Vagina (tissue), 2 donors: ENCODE results near the gene TRPM2. TPM values are rescaled to one million over a fixed set of nuclear protein-coding genes. Genes with fewer than 3 reads are reported as not detected.

Source experiments
- DNase-seq, 2 donors: peaks; one replicate each; pipeline ENCODE4 v3.0.0-alpha.2; 2017; ENCODE audit errors: extremely low spot score in 2 of 2
- H3K27ac ChIP-seq: fragments of 200-600 bp; sonication (generic); one replicate; pipeline ENCODE4 v1.5.1; 2019
- H3K27me3 ChIP-seq: fragments of 200-600 bp; sonication (generic); one replicate; pipeline ENCODE4 v1.5.1; 2019
- H3K36me3 ChIP-seq, 2 donors: fragments of 200-600 bp; sonication (generic); one replicate each; pipeline ENCODE4 v1.5.1; 2017 to 2019
- H3K4me1 ChIP-seq: fragments of 200-600 bp; sonication (generic); one replicate; pipeline ENCODE4 v1.5.1; 2019
- H3K4me3 ChIP-seq, 2 donors: fragments of 200-600 bp; sonication (generic); 1 replicate in 1 of 2; 2 replicates in 1 of 2; pipeline ENCODE4 v1.5.1; 2016 to 2019
- H3K9me3 ChIP-seq: fragments of 200-600 bp; sonication (generic); one replicate; pipeline ENCODE4 v1.5.1; 2019
- POLR2A ChIP-seq, 2 donors: fragments of 450-650 bp; IDR thresholded peaks; one replicate each; pipeline ENCODE4 v1.6.1; 2017; ENCODE audit warnings: antibody characterized with exemption in 2 of 2, mild to moderate bottlenecking in 2 of 2, moderate library complexity in 2 of 2
- POLR2AphosphoS5 ChIP-seq, 2 donors: sonication (generic); formaldehyde crosslinking; IDR thresholded peaks; one replicate each; pipeline ENCODE4 v1.9.0; 2017; ENCODE audit warnings: antibody characterized with exemption in 2 of 2, mild to moderate bottlenecking in 2 of 2, low read depth in 1 of 2; ENCODE audit not compliant: insufficient read depth in 1 of 2
- intact Hi-C: fragments of 100-400 bp; cut with DNase I; formaldehyde crosslinking; loops from one replicate; pipeline ENCODE4 v1.15.1; 2023
- total RNA-seq: library from RNA; depleted of rRNA; stranded (reverse); fragments of >200 nt; gene quantifications from one replicate; pipeline ENCODE4 v1.2.3, GENCODE V29; 2016
- TF ChIP-seq, protein P1 (sequence below), 3 experiments: fragments of 450-650 bp in 2 of 3; fragments of 200-600 bp in 1 of 3; sonication (generic) in 1 of 3; IDR thresholded peaks; one replicate each; pipeline ENCODE4 v1.5.1; 2017 to 2019; ENCODE audit warnings: antibody characterized with exemption in 3 of 3, mild to moderate bottlenecking in 2 of 3, moderate library complexity in 2 of 3

Gene TRPM2
- total RNA-seq, 1 donor from 2014 or later: 2.2 TPM

DNA sequence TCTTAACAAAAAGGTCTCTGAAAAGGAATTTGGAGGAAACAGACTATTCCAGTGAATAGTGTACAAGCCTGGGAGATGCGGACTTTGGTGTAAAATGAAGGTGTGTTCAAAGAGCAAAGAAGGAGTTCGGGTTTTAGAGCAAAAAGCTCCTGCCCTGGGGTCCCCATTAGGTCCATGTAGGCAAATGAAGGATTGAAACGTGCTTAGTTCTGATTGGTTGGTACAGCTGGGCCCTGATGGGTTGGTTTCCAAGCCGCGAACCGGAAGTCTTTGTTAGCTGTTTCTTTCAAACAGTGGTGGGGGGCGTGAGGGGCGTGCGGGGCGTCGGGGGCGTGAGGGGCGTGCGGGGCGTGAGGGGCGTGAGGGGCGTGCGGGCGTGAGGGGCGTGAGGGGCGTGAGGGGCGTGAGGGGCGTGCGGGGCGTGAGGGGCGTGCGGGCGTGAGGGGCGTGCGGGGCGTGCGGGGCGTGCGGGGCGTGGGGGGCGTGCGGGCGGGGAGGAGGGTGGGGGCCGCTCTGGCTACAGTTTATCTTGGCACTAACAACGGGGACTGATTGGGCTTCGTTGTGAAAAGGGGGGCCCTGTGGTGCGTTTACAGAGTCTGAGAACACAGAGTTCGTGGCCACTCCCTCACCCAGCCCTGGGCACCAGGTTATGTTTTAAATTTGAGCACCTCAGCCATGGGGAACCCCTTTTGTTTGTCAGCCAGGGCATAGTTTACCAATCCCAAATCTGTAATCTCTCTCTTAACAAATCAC, 131.3 kb downstream of the TRPM2 start:
- H3K4me1 ChIP-seq: no peaks in the 10 kb centered on the region
- H3K27me3 ChIP-seq: no peaks in the 10 kb centered on the region
- no peak overlapping the region for H3K4me3 ChIP-seq
- H3K27ac ChIP-seq: no peak overlapping the region
- H3K9me3 ChIP-seq: no peaks in the 10 kb centered on the region
- intact Hi-C loops: no loop called here
- H3K36me3 ChIP-seq: no peaks in the 10 kb centered on the region
- no peak for DNase-seq
- TF ChIP-seq POLR2AphosphoS5 (IDR thresholded peaks at IDR 0.05; ENCODE audit: insufficient read depth in 1 of 2, low read depth in 1 of 2) (no peak), POLR2A (IDR thresholded peaks at IDR 0.05) (no peak)
- TF ChIP-seq, protein P1, sequence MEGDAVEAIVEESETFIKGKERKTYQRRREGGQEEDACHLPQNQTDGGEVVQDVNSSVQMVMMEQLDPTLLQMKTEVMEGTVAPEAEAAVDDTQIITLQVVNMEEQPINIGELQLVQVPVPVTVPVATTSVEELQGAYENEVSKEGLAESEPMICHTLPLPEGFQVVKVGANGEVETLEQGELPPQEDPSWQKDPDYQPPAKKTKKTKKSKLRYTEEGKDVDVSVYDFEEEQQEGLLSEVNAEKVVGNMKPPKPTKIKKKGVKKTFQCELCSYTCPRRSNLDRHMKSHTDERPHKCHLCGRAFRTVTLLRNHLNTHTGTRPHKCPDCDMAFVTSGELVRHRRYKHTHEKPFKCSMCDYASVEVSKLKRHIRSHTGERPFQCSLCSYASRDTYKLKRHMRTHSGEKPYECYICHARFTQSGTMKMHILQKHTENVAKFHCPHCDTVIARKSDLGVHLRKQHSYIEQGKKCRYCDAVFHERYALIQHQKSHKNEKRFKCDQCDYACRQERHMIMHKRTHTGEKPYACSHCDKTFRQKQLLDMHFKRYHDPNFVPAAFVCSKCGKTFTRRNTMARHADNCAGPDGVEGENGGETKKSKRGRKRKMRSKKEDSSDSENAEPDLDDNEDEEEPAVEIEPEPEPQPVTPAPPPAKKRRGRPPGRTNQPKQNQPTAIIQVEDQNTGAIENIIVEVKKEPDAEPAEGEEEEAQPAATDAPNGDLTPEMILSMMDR (IDR thresholded peaks at IDR 0.05): no peak

DNA sequence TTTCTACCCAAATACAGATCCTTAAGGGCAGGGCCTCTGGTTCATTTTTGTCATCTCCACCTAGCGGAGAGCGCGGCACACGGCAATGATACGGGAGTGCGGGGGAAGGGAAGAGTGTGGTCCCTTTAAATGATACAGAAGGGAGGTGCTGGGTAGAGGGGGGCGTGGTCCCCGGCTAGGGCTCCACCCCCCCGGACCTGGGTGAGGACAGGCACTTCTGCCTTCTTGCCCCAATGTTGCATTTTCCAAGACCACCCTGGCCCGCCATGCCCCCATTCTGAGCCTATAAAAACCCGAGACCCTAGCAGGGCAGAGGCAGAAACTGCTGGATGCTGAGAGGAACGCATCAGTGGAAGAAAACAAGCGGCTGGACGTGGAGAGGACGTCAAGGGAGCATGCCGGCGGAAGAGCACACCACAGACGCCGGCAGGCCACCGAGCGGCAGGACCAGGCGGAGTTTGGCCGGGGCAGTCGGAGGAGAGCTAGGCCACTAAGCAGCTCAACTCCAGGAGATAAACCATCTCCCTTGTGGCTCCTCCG, 131.9 kb downstream of the TRPM2 start:
- DNase-seq: no peak
- TF ChIP-seq POLR2A (IDR thresholded peaks at IDR 0.05) (no peak), POLR2AphosphoS5 (IDR thresholded peaks at IDR 0.05; ENCODE audit: insufficient read depth in 1 of 2, low read depth in 1 of 2) (no peak)
- TF ChIP-seq, protein P1 (IDR thresholded peaks at IDR 0.05): no peak
- H3K9me3 ChIP-seq: no peaks in the 10 kb centered on the region
- no peaks in the 10 kb centered on the region for H3K27me3 ChIP-seq
- peak overlapping the region in 1 of 2 donors; percentile 22 for H3K4me3 ChIP-seq
- no peaks in the 10 kb centered on the region for H3K36me3 ChIP-seq
- intact Hi-C loops: no loop called here
- H3K4me1 ChIP-seq: no peaks in the 10 kb centered on the region
- H3K27ac ChIP-seq: no peak overlapping the region

DNA sequence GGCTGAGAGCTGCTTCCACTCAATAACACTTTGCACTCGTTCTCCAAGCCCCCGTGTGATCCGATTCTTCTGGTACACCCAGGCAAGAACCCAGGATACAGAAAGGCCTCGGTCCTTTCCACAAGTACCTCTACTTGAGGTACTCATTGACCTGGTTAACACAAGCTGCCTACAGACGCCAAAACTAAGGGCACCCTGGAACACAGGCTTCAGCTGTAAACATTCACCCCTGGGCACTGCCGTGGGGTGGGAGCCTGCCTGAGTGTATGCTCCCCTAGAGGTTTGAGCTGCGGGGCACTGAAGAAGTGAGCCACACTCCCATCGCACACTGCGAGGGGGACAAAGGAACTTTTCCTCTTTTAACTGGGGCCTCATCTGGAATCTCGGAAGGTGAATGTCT, 132.4 kb downstream of the TRPM2 start:
- Histone ChIP-seq H3K27me3 (no peaks in the 10 kb centered on the region), H3K36me3 (no peaks in the 10 kb centered on the region), H3K27ac (no peak overlapping the region), H3K9me3 (no peaks in the 10 kb centered on the region), H3K4me3 (peak overlapping the region in 1 of 2 donors; percentile 22), H3K4me1 (no peaks in the 10 kb centered on the region)
- intact Hi-C loops: no loop called here
- DNase-seq: no peak
- no peak for TF ChIP-seq POLR2AphosphoS5 (IDR thresholded peaks at IDR 0.05; ENCODE audit: insufficient read depth in 1 of 2, low read depth in 1 of 2)
- TF ChIP-seq, protein P1 (IDR thresholded peaks at IDR 0.05): no peak
- TF ChIP-seq POLR2A (IDR thresholded peaks at IDR 0.05): no peak

DNA sequence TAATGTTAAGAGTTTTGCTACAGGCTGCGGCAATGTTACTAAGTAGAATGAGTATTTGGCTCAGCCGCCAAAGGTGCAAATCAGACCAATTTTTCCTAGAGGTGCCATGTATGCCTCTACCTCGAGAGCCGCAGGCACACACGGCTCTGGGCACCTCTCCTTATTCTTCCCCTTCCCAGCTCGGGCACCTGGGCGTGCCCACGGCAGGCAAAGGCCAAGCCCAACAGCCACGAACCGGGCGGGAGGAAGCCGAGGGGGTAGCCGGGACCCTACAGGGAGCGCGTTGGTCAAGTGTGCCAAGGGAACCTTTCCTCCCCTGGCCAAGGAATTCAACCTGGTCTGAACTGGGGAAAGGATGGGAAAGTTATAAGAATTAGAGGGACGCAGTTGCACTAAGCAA, 132.9 kb downstream of the TRPM2 start:
- TF ChIP-seq POLR2A (IDR thresholded peaks at IDR 0.05): no peak
- TF ChIP-seq, protein P1 (IDR thresholded peaks at IDR 0.05): no peak
- TF ChIP-seq POLR2AphosphoS5 (IDR thresholded peaks at IDR 0.05; ENCODE audit: insufficient read depth in 1 of 2, low read depth in 1 of 2): no peak
- Histone ChIP-seq H3K4me3 (peak overlapping the region in 1 of 2 donors; percentile 9), H3K9me3 (no peaks in the 10 kb centered on the region), H3K36me3 (no peaks in the 10 kb centered on the region), H3K27ac (no peak overlapping the region), H3K4me1 (no peaks in the 10 kb centered on the region), H3K27me3 (no peaks in the 10 kb centered on the region)
- intact Hi-C loops: no loop called here
- no peak for DNase-seq

DNA sequence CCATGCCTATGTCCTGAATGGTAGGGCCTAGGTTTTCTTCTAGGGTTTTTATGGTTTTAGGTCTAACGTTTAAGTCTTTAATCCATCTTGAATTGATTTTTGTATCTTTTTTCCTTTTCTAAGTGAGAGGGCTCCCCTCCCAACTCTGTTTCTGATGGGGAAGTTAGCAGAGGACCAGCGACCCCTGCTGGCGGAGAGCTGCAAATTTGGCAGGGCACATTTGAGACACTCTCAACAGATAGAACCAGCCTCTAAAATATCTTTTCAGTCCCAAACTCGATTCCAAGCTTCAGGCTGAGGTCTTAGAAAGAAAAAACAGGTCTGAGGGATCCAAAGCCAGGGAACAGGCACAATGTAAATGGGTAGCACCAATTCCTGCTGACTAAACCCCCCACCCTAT, 134.4 kb downstream of the TRPM2 start:
- intact Hi-C loops: no loop called here
- TF ChIP-seq POLR2AphosphoS5 (IDR thresholded peaks at IDR 0.05; ENCODE audit: insufficient read depth in 1 of 2, low read depth in 1 of 2): no peak
- TF ChIP-seq POLR2A (IDR thresholded peaks at IDR 0.05): no peak
- TF ChIP-seq, protein P1 (IDR thresholded peaks at IDR 0.05): no peak
- Histone ChIP-seq H3K4me3 (no peak overlapping the region), H3K27me3 (no peaks in the 10 kb centered on the region), H3K27ac (no peak overlapping the region), H3K4me1 (no peaks in the 10 kb centered on the region), H3K9me3 (no peaks in the 10 kb centered on the region), H3K36me3 (no peaks in the 10 kb centered on the region)
- no peak for DNase-seq
